Tibial artery (tissue), 4 donors: ENCODE measurements around the gene THBS2.

Experiments
- DNase-seq, 2 donors: peaks; one replicate each; pipeline ENCODE4 v3.0.0-alpha.2; 2019
- H3K27ac ChIP-seq, 2 donors: fragments of 200-600 bp; sonication (generic) in 1 of 2; 1 replicate in 1 of 2; 2 replicates in 1 of 2; pipeline ENCODE4 v1.5.1; 2018 to 2019; ENCODE audit warnings: mild to moderate bottlenecking in 1 of 2
- H3K27me3 ChIP-seq, 2 donors: fragments of 200-600 bp; sonication (generic) in 1 of 2; one replicate each; pipeline versions ENCODE4 v1.5.1 to v1.6.0; 2016 to 2019
- H3K36me3 ChIP-seq, 3 donors: fragments of 200-600 bp; sonication (generic) in 2 of 3; one replicate each; pipeline ENCODE4 v1.5.1; 2016 to 2019; ENCODE audit warnings: mild to moderate bottlenecking in 2 of 3
- H3K4me1 ChIP-seq, 4 donors: fragments of 200-600 bp; sonication (generic) in 2 of 4; 1 replicate in 3 of 4; 2 replicates in 1 of 4; pipeline ENCODE4 v1.5.1; 2016 to 2019
- H3K4me3 ChIP-seq, 2 donors: fragments of 200-600 bp; sonication (generic) in 1 of 2; 1 replicate in 1 of 2; 2 replicates in 1 of 2; pipeline ENCODE4 v1.5.1; 2018 to 2019; ENCODE audit warnings: mild to moderate bottlenecking in 2 of 2
- H3K9me3 ChIP-seq, 3 donors: fragments of 200-600 bp; sonication (generic) in 1 of 3; one replicate each; pipeline ENCODE4 v1.5.1; 2016 to 2019
- intact Hi-C: fragments of 100-400 bp; cut with DNase I; formaldehyde crosslinking; loops from one replicate; pipeline ENCODE4 v1.15.0; 2023; ENCODE audit warnings: low total_unique reads
- TF ChIP-seq, protein P1 (sequence below), 2 experiments: fragments of 200-600 bp in 1 of 2; fragments of 450-650 bp in 1 of 2; IDR thresholded peaks; one replicate each; pipeline ENCODE4 v1.5.1; 2017 to 2019; ENCODE audit warnings: antibody characterized with exemption in 2 of 2, mild to moderate bottlenecking in 1 of 2, moderate library complexity in 1 of 2

The THBS2 gene

GRCh38 chr6:169243186-169243585 is 10.5 kb downstream of the THBS2 start:
- peak in 1 of 2 donors; percentile 56 for DNase-seq
- Histone ChIP-seq H3K9me3 (no peaks in the 10 kb centered on the region), H3K27me3 (no peaks in the 10 kb centered on the region), H3K4me3 (no peak overlapping the region), H3K36me3 (peaks cover 39 to 68% (median 42%) of the 10 kb centered on the region in 3 donors), H3K4me1 (peaks cover 0 to 20% (median 0%) of the 10 kb centered on the region in 4 donors), H3K27ac (peak overlapping the region in 1 of 2 donors; percentile 28)
- TF ChIP-seq, protein P1, sequence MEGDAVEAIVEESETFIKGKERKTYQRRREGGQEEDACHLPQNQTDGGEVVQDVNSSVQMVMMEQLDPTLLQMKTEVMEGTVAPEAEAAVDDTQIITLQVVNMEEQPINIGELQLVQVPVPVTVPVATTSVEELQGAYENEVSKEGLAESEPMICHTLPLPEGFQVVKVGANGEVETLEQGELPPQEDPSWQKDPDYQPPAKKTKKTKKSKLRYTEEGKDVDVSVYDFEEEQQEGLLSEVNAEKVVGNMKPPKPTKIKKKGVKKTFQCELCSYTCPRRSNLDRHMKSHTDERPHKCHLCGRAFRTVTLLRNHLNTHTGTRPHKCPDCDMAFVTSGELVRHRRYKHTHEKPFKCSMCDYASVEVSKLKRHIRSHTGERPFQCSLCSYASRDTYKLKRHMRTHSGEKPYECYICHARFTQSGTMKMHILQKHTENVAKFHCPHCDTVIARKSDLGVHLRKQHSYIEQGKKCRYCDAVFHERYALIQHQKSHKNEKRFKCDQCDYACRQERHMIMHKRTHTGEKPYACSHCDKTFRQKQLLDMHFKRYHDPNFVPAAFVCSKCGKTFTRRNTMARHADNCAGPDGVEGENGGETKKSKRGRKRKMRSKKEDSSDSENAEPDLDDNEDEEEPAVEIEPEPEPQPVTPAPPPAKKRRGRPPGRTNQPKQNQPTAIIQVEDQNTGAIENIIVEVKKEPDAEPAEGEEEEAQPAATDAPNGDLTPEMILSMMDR (IDR thresholded peaks at IDR 0.05) = no peak
- intact Hi-C loops = no loop called here

DNA sequence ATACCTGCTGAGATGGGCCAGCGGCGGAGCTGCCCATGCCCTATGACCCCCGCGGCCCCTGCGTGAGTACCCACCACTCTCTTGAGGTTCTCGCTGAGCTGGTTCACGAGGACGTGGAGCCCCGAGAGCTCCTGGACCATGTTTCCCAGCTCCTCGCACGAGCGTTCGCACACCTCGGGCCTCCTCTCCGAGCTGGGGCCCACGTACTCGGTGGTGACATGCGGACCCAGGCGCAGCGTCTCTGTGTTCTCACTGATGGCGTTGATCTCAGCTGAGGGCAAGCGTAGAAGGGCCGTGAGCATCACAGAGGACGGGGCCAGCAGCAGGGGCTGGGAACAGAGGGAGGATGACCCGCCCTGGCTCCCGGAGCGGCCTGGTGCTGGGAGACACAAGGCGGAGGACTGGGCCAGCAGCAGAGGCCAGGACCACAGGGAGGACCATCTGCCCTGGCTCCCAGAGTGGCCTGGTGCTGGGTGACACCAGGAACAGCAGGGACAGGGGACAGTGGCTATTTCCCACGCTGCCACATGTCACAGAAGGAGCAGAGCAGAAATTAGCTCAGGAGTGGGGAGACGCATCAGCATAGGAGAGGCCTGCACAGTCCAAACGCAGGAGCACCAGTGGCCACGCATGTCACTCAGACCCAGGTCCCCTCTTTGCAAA is 11.8 kb downstream of the THBS2 start:
- peaks cover 0 to 13% (median 0%) of the 10 kb centered on the region in 4 donors for H3K4me1 ChIP-seq
- no peaks in the 10 kb centered on the region for H3K9me3 ChIP-seq
- intact Hi-C loops = no loop called here
- H3K4me3 ChIP-seq = no peak overlapping the region
- TF ChIP-seq, protein P1 (IDR thresholded peaks at IDR 0.05) = no peak
- peaks cover 31 to 65% (median 38%) of the 10 kb centered on the region in 3 donors for H3K36me3 ChIP-seq
- no peak overlapping the region for H3K27ac ChIP-seq
- no peaks in the 10 kb centered on the region for H3K27me3 ChIP-seq
- DNase-seq = peak; percentile 13 to 64

GRCh38 chr6:169240591-169241390 is 12.9 kb downstream of the THBS2 start:
- Histone ChIP-seq H3K4me1 (peaks cover 0 to 3% (median 0%) of the 10 kb centered on the region in 4 donors), H3K36me3 (peaks cover 29 to 63% (median 32%) of the 10 kb centered on the region in 3 donors), H3K27me3 (no peaks in the 10 kb centered on the region), H3K27ac (no peak overlapping the region), H3K4me3 (no peak overlapping the region), H3K9me3 (no peaks in the 10 kb centered on the region)
- peak; percentile 20 to 61 for DNase-seq
- TF ChIP-seq, protein P1 (IDR thresholded peaks at IDR 0.05) = no peak
- intact Hi-C loops = no loop called here

DNA sequence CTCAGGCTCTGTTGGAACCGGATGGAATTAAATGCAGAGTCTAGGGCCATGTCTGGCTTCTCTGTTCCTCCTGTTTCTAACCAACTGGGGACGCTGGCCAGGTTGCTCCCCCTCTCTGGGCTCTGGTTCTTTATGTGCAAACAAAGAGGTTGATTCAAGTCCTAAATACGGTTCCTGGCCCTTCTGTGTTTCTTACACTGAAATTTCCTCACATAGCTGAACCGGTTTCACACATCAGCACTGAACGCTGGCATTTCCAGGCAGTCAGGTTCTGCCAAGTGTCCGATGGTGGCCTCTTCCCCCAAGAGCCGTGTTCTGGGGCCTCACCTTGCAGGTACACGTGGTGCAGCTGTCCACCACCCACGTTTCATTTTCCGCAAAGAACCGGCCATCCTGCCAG is 13.5 kb downstream of the THBS2 start:
- Histone ChIP-seq H3K4me3 (no peak overlapping the region), H3K36me3 (peaks cover 32 to 65% (median 36%) of the 10 kb centered on the region in 3 donors), H3K9me3 (no peaks in the 10 kb centered on the region), H3K27me3 (no peaks in the 10 kb centered on the region), H3K27ac (no peak overlapping the region), H3K4me1 (no peaks in the 10 kb centered on the region)
- TF ChIP-seq, protein P1 (IDR thresholded peaks at IDR 0.05) = no peak
- DNase-seq = no peak
- intact Hi-C loops = no loop called here

GRCh38 chr6:169239181-169239580 is 14.5 kb downstream of the THBS2 start:
- Histone ChIP-seq H3K36me3 (peaks cover 28 to 63% (median 46%) of the 10 kb centered on the region in 3 donors), H3K27ac (no peak overlapping the region), H3K9me3 (no peaks in the 10 kb centered on the region), H3K27me3 (no peaks in the 10 kb centered on the region), H3K4me3 (no peak overlapping the region), H3K4me1 (no peaks in the 10 kb centered on the region)
- TF ChIP-seq, protein P1 (IDR thresholded peaks at IDR 0.05) = no peak
- DNase-seq = no peak
- intact Hi-C loops = no loop called here
